ENCODE measurements around the gene ITM2B. TPM values are rescaled to one million over a fixed set of nuclear protein-coding genes. Genes with fewer than 3 reads are reported as not detected.

ITM2B gene
- total RNA-seq, 1 experiment from 2014 or later: 178 TPM

GRCh38 chr13:48275507-48275906 is 42.5 kb downstream of the ITM2B start:
- POLR2A ChIA-PET: interaction anchor here (0.7 kb wide), 1 partner anchor 180 kb away, joined by 3 read pairs; the partner anchor contains the start of gene MED4
- no peaks in the 10 kb centered on the region for H3K36me3 Mint-ChIP-seq
- H3K27me3 Mint-ChIP-seq (ENCODE audit: low read depth): no peaks in the 10 kb centered on the region
- CTCF ChIA-PET: no interaction called here
- H3K4me1 Mint-ChIP-seq: no peaks in the 10 kb centered on the region
- TF ChIP-seq IRF1 (CRISPR knock-in tag; IDR thresholded peaks at IDR 0.05) (no peak), HMGXB4 (CRISPR knock-in tag; IDR thresholded peaks at IDR 0.05) (no peak), SMAD3 (CRISPR knock-in tag; IDR thresholded peaks at IDR 0.05; ENCODE audit: borderline replicate concordance) (no peak), ATF6 (CRISPR knock-in tag; IDR thresholded peaks at IDR 0.05) (no peak), SMAD4 (CRISPR knock-in tag; IDR thresholded peaks at IDR 0.05) (no peak), GTF2I (CRISPR knock-in tag; conservative IDR thresholded peaks at IDR 0.05) (no peak), PRRX2 (CRISPR knock-in tag; IDR thresholded peaks at IDR 0.05) (no peak), FOXP4 (CRISPR knock-in tag; IDR thresholded peaks at IDR 0.05) (no peak), FOXJ3 (CRISPR knock-in tag; IDR thresholded peaks at IDR 0.05; ENCODE audit: borderline replicate concordance) (no peak)
- no peak for DNase-seq (ENCODE audit: low spot score)
- no peak overlapping the region for H3K4me3 Mint-ChIP-seq
- H3K9me3 Mint-ChIP-seq: no peaks in the 10 kb centered on the region
- H3K27ac Mint-ChIP-seq: no peak overlapping the region
- ATAC-seq: no peak

GRCh38 chr13:48278806-48279205 is 45.8 kb downstream of the ITM2B start:
- H3K4me3 Mint-ChIP-seq: no peak overlapping the region
- ChIA-PET CTCF (no interaction called here), POLR2A (no interaction called here)
- TF ChIP-seq ZBTB21 (CRISPR knock-in tag; IDR thresholded peaks at IDR 0.05; ENCODE audit: borderline replicate concordance) (no peak), MYBL2 (CRISPR knock-in tag; IDR thresholded peaks at IDR 0.05) (no peak), NR2C2 (CRISPR knock-in tag; IDR thresholded peaks at IDR 0.05) (no peak), TP53 (CRISPR knock-in tag; IDR thresholded peaks at IDR 0.05) (no peak), EMX1 (CRISPR knock-in tag; IDR thresholded peaks at IDR 0.05) (no peak), ARID4B (CRISPR knock-in tag; IDR thresholded peaks at IDR 0.05; ENCODE audit: borderline replicate concordance) (no peak)
- no peak overlapping the region for H3K27ac Mint-ChIP-seq
- H3K36me3 Mint-ChIP-seq: no peaks in the 10 kb centered on the region
- DNase-seq (ENCODE audit: low spot score): no peak
- no peaks in the 10 kb centered on the region for H3K9me3 Mint-ChIP-seq
- no peak for ATAC-seq
- no peaks in the 10 kb centered on the region for H3K4me1 Mint-ChIP-seq
- H3K27me3 Mint-ChIP-seq (ENCODE audit: low read depth): no peaks in the 10 kb centered on the region
